H1 (cell line): ENCODE results near the gene ZC2HC1C. TPM values are rescaled to one million over a fixed set of nuclear protein-coding genes. Genes with fewer than 3 reads are reported as not detected.

Source experiments
- CTCF ChIA-PET: fragments of 300-600 bp; sonication (Branson Sonifier 250); formaldehyde crosslinking; loops from one replicate; lab custom pipeline; 2021; ENCODE audit not compliant: partially characterized antibody; lab: Charles Lee
- POLR2A ChIA-PET: fragments of 300-600 bp; sonication (Branson Sonifier 250); formaldehyde crosslinking; loops from one replicate; lab custom pipeline; 2021; ENCODE audit warnings: inconsistent platforms; ENCODE audit not compliant: partially characterized antibody; lab: Charles Lee
- DNase-seq, 2 experiments: peaks; one replicate each; pipeline versions ENCODE4 v3.0.0 to v3.0.0-alpha.2; 2010 to 2022; ENCODE audit warnings: low spot score in 2 of 2, low read depth in 1 of 2, mixed read lengths in 1 of 2
- FAIRE-seq: peaks from 2 replicates; lab custom pipeline; 2011; peaks lifted over from hg19 to GRCh38; lab: Jason Lieb, UNC
- H2AFZ ChIP-seq: 2 replicates; pipeline ENCODE4 v1.8.1; 2012; ENCODE audit warnings: low read length, inconsistent platforms
- H2AK5ac ChIP-seq: 2 replicates; pipeline ENCODE4 v1.6.1; 2013; ENCODE audit warnings: low read depth, low read length
- H2BK120ac ChIP-seq: replicated peaks from 2 replicates; pipeline ENCODE3; 2013; ENCODE audit warnings: low read depth, low read length, inconsistent platforms
- H2BK12ac ChIP-seq: 2 replicates; pipeline ENCODE4 v1.6.1; 2013; ENCODE audit warnings: low read depth, low read length
- H2BK15ac ChIP-seq: 2 replicates; pipeline ENCODE4 v1.6.1; 2013; ENCODE audit warnings: low read length
- H2BK20ac ChIP-seq: 2 replicates; pipeline ENCODE4 v1.6.1; 2013; ENCODE audit warnings: low read length
- H2BK5ac ChIP-seq: 2 replicates; pipeline ENCODE4 v1.6.1; 2013; ENCODE audit warnings: low read depth, low read length
- H3K14ac ChIP-seq: 2 replicates; pipeline ENCODE4 v1.6.1; 2013; ENCODE audit warnings: inconsistent platforms; ENCODE audit not compliant: insufficient read length
- H3K18ac ChIP-seq: 2 replicates; pipeline ENCODE4 v1.6.1; 2013; ENCODE audit warnings: low read length; ENCODE audit errors: extremely low read depth
- H3K23ac ChIP-seq: 2 replicates; pipeline ENCODE4 v1.6.1; 2013; ENCODE audit warnings: inconsistent platforms; ENCODE audit not compliant: insufficient read length
- H3K23me2 ChIP-seq: 2 replicates; pipeline ENCODE4 v1.6.1; 2013; ENCODE audit warnings: low read depth, low read length
- H3K27ac ChIP-seq: 2 replicates; pipeline ENCODE4 v1.6.1; 2011; ENCODE audit warnings: low read depth, low read length, inconsistent platforms
- H3K27me3 ChIP-seq, 4 experiments: replicated peaks in 1 of 4; 1 replicate in 1 of 4; 2 replicates in 3 of 4; pipeline versions ENCODE4 v1.6.1 to v1.8.1; 2011 to 2013; ENCODE audit warnings: low read length in 3 of 4, mild to moderate bottlenecking in 3 of 4, inconsistent platforms in 2 of 4, mixed read lengths in 2 of 4, moderate library complexity in 1 of 4; ENCODE audit not compliant: control insufficient read depth in 3 of 4, insufficient read depth in 3 of 4; ENCODE audit errors: extremely low read depth in 1 of 4
- H3K36me3 ChIP-seq, 4 experiments: 2 replicates each; pipeline versions ENCODE4 v1.6.1 to v1.8.1; 2011 to 2013; ENCODE audit warnings: mild to moderate bottlenecking in 4 of 4, low read length in 3 of 4, moderate library complexity in 2 of 4, control low read depth in 1 of 4, inconsistent platforms in 1 of 4; ENCODE audit not compliant: insufficient read depth in 4 of 4, control insufficient read depth in 2 of 4
- H3K4ac ChIP-seq: replicated peaks from 2 replicates; pipeline ENCODE3; 2013; ENCODE audit warnings: low read length, low read depth, mixed read lengths, inconsistent platforms; ENCODE audit not compliant: insufficient read length
- H3K4me1 ChIP-seq, 4 experiments: replicated peaks in 1 of 4; 1 replicate in 1 of 4; 2 replicates in 3 of 4; pipeline versions ENCODE4 v1.6.1 to v1.8.1; 2011 to 2013; ENCODE audit warnings: low read length in 3 of 4, inconsistent platforms in 2 of 4, mixed read lengths in 1 of 4; ENCODE audit not compliant: insufficient read depth in 4 of 4, control insufficient read depth in 3 of 4
- H3K4me2 ChIP-seq, 2 experiments: 2 replicates each; pipeline versions ENCODE4 v1.6.1 to v1.8.1; 2011 to 2013; ENCODE audit warnings: low read depth in 2 of 2, low read length in 2 of 2, control low read depth in 1 of 2, inconsistent platforms in 1 of 2, mild to moderate bottlenecking in 1 of 2; ENCODE audit not compliant: insufficient read depth in 1 of 2
- H3K4me3 ChIP-seq, 4 experiments: fragments of 200-600, 300-600 bp in 1 of 4; sonication (generic), shearing (Covaris generic), sonication (Bioruptor Twin) in 1 of 4; 2 replicates each; pipeline versions ENCODE4 v1.5.1 to v1.8.1; 2011 to 2016; ENCODE audit warnings: low read length in 4 of 4, low read depth in 3 of 4, control low read depth in 2 of 4, inconsistent platforms in 2 of 4, mild to moderate bottlenecking in 2 of 4, mixed read lengths in 1 of 4, moderate library complexity in 1 of 4; ENCODE audit not compliant: insufficient read depth in 2 of 4; ENCODE audit errors: extremely low read depth in 1 of 4
- H3K56ac ChIP-seq: replicated peaks from 2 replicates; pipeline ENCODE3; 2013; ENCODE audit warnings: low read depth, mild to moderate bottlenecking, mixed read lengths, low read length, inconsistent platforms; ENCODE audit not compliant: insufficient read length
- H3K79me1 ChIP-seq: 2 replicates; pipeline ENCODE4 v1.6.1; 2013; ENCODE audit warnings: low read depth, low read length, control low read depth
- H3K79me2 ChIP-seq, 2 experiments: 2 replicates each; pipeline versions ENCODE4 v1.6.1 to v1.8.1; 2012 to 2013; ENCODE audit warnings: low read length in 2 of 2, mild to moderate bottlenecking in 2 of 2, inconsistent platforms in 1 of 2; ENCODE audit not compliant: insufficient read depth in 2 of 2, control insufficient read depth in 1 of 2
- H3K9ac ChIP-seq, 4 experiments: replicated peaks in 1 of 4; 1 replicate in 1 of 4; 2 replicates in 3 of 4; pipeline versions ENCODE4 v1.6.1 to v1.8.1; 2011 to 2013; ENCODE audit warnings: low read depth in 3 of 4, low read length in 3 of 4, control low read depth in 2 of 4, mild to moderate bottlenecking in 2 of 4, moderate library complexity in 2 of 4, inconsistent platforms in 1 of 4; ENCODE audit errors: extremely low read depth in 1 of 4
- H3K9me3 ChIP-seq, 2 experiments: 2 replicates each; pipeline versions ENCODE4 v1.6.1 to v1.8.1; 2012 to 2013; ENCODE audit warnings: mild to moderate bottlenecking in 2 of 2, moderate library complexity in 2 of 2, control low read depth in 1 of 2, inconsistent platforms in 1 of 2, low read depth in 1 of 2, low read length in 1 of 2, mixed read lengths in 1 of 2; ENCODE audit not compliant: insufficient read depth in 2 of 2
- H4K20me1 ChIP-seq, 2 experiments: replicated peaks in 1 of 2; 2 replicates each; pipeline versions ENCODE3 to v1.8.1; 2011 to 2013; ENCODE audit warnings: inconsistent platforms in 2 of 2, low read length in 2 of 2, mild to moderate bottlenecking in 1 of 2; ENCODE audit not compliant: insufficient read depth in 2 of 2, control insufficient read depth in 1 of 2
- H4K5ac ChIP-seq: 2 replicates; pipeline ENCODE4 v1.6.1; 2013; ENCODE audit warnings: low read length, low read depth, mixed read lengths, inconsistent platforms; ENCODE audit not compliant: insufficient read length
- H4K8ac ChIP-seq: 2 replicates; pipeline ENCODE4 v1.8.0; 2013; ENCODE audit warnings: mild to moderate bottlenecking, moderate library complexity, low read length, inconsistent platforms; ENCODE audit not compliant: insufficient read depth; ENCODE audit errors: extremely low read depth
- H4K91ac ChIP-seq: replicated peaks from 2 replicates; pipeline ENCODE3; 2013; ENCODE audit warnings: low read length, mixed read lengths, inconsistent platforms; ENCODE audit not compliant: insufficient read length
- CHD2 ChIP-seq: IDR thresholded peaks from 2 replicates; pipeline ENCODE4 v1.6.1; 2012; ENCODE audit warnings: low read length, improper control_type of control experiment
- EP300 ChIP-seq, 2 experiments: IDR thresholded peaks; 1 replicate in 1 of 2; 2 replicates in 1 of 2; pipeline ENCODE4 v1.6.1; 2011 to 2012; ENCODE audit warnings: low read depth in 2 of 2, low read length in 2 of 2, mild to moderate bottlenecking in 2 of 2, borderline replicate concordance in 1 of 2, inconsistent platforms in 1 of 2, moderate library complexity in 1 of 2
- RXRA ChIP-seq: IDR thresholded peaks from 2 replicates; pipeline ENCODE4 v1.6.1; 2011; ENCODE audit warnings: low read depth, mild to moderate bottlenecking, low read length, moderate library complexity; ENCODE audit not compliant: insufficient read depth
- SIRT6 ChIP-seq: IDR thresholded peaks from one replicate; pipeline ENCODE4 v1.7.1; 2012; ENCODE audit warnings: low read length, inconsistent platforms
- WGBS, 2 experiments: shearing (Covaris generic) in 1 of 2; methylation state at CpG; one replicate each; pipeline versions ENCODE4 v1.1.6 to v1.1.7; 2013 to 2015; ENCODE audit warnings: low lambda C conversion rate in 2 of 2, mixed read lengths in 2 of 2, inconsistent platforms in 1 of 2, low coverage in 1 of 2, missing lambda C conversion rate in 1 of 2; ENCODE audit not compliant: insufficient replicate concordance in 2 of 2, insufficient coverage in 1 of 2, insufficient read length in 1 of 2; ENCODE audit errors: extremely low coverage in 1 of 2, missing lambda C conversion rate in 1 of 2; 5-methylcytosine and 5-hydroxymethylcytosine counted together
- polyA plus RNA-seq, 7 experiments: library from polyadenylated mRNA; depleted of rRNA in 3 of 7; stranded (reverse) in 5 of 7; unstranded in 2 of 7; fragments of >200 nt in 5 of 7; fragments of 200-250 nt in 2 of 7; gene quantifications; 1 replicate in 5 of 7; 2 replicates in 1 of 7; 4 replicates in 1 of 7; pipeline versions ENCODE4 v1.2.1 to v1.2.3, GENCODE V29; 2011 to 2013; ENCODE audit warnings: missing spikeins in 2 of 7, mixed read lengths in 2 of 7
- total RNA-seq: library from RNA; stranded (reverse); fragmentation: NEBNext Ultra II Directional; extraction: Animal tissue kit (Norgen Biotek cat#: 25700); gene quantifications from 2 replicates; pipeline ENCODE4 v1.2.1, GENCODE V29; 2021

Gene ZC2HC1C
- total and polyA plus RNA-seq, 2 of the 8 experiments (the other 6 are each of a cell fraction or from before 2014, with no cell fraction given): 0.57 to 1.2 TPM

- Histone ChIP-seq H2AK5ac (no peak overlapping the region), H3K79me2 (peaks cover 0 to 11% of the 10 kb centered on the region in 2 experiments; a peak in 2 of 4 replicates), H3K27me3 (no peaks in the 10 kb centered on the region), H3K9ac (no peak overlapping the region), H3K36me3 (peaks cover 6 to 19% (median 12%) of the 10 kb centered on the region in 4 experiments), H2BK12ac (no peak overlapping the region), H3K79me1 (peaks cover 2% of the 10 kb centered on the region), H2BK120ac (no peak overlapping the region), H4K20me1 (no peaks in the 10 kb centered on the region), H3K56ac (no peak overlapping the region), H4K5ac (no peak overlapping the region), H3K4me3 (no peak overlapping the region), H2BK15ac (no peak overlapping the region), H3K4ac (no peak overlapping the region), H2AFZ (no peak overlapping the region), H3K18ac (no peak overlapping the region), H3K27ac (no peak overlapping the region), H2BK5ac (no peak overlapping the region), H3K23me2 (peaks cover 7% of the 10 kb centered on the region; the same call in 1 of the 2 replicates), H4K8ac (no peak overlapping the region), H3K9me3 (no peaks in the 10 kb centered on the region)
- CTCF ChIA-PET: interaction anchor here (0.7 to 1.7 kb wide), 2 partner anchors 180 to 441 kb away, joined by 7 to 8 read pairs; no protein-coding TSS in a partner anchor
- no peak for DNase-seq
- FAIRE-seq: no peak
- 94% methylated on average over 7 of the region's 7 CpGs; no CpG with 5 or more reads in 1 of the 2 experiments for WGBS, 2 experiments
- TF ChIP-seq EP300 (IDR thresholded peaks at IDR 0.05; ENCODE audit: borderline replicate concordance in 1 of 2, low read depth in 2 of 2, low read length in 2 of 2) (no peak), CHD2 (no peak), SIRT6 (no peak), RXRA (no peak)
- TF ChIP-seq, all 59 proteins: peak for 0
- POLR2A ChIA-PET: interaction anchor here (0.6 to 1.2 kb wide), 3 partner anchors 11 to 371 kb away, joined by 4 read pairs; no protein-coding TSS in a partner anchor
- no peak overlapping the region for H4K91ac ChIP-seq
- H3K14ac ChIP-seq: no peak overlapping the region
- H3K23ac ChIP-seq: no peak overlapping the region
- peaks cover 0 to 2% (median 0%) of the 10 kb centered on the region in 4 experiments; a peak in 3 of 7 replicates for H3K4me1 ChIP-seq
- H2BK20ac ChIP-seq: no peak overlapping the region
- H3K4me2 ChIP-seq: no peak overlapping the region
Observed at GRCh38 chr14:75121552-75121951, 52.1 kb downstream of the ZC2HC1C start.
